ENCODE data around the gene TSPAN31.

TSPAN31 gene

GRCh38 chr12:57797933-57798332, 53.1 kb downstream of the TSPAN31 start:
- TF ChIP-seq CTCF (IDR thresholded peaks at IDR 0.05; ENCODE audit: insufficient read depth, low read depth, low read length, missing control alignments): no peak
- no peak for DNase-seq (ENCODE audit: low read depth)
- H3K4me3 ChIP-seq (ENCODE audit: low read depth, low read length): no peak overlapping the region
